Ovary (tissue), 9 donors: ENCODE results near the gene GPR157. TPM values are rescaled to one million over a fixed set of nuclear protein-coding genes. Genes with fewer than 3 reads are reported as not detected.
"Not testable (repeated sequence)": the region's sequence is repeated elsewhere in the genome, so short reads cannot be mapped to it uniquely, and the experiment has no call there.

Experiments used
- DNase-seq, 5 donors: peaks; one replicate each; pipeline ENCODE4 v3.0.0-alpha.2; 2019 to 2020
- H3K27ac ChIP-seq, 2 donors: fragments of 200-600 bp; one replicate each; pipeline versions ENCODE4 v1.5.1 to v1.8.0; 2019 to 2022
- H3K27me3 ChIP-seq: fragments of 200-600 bp; one replicate; pipeline ENCODE4 v1.8.0; 2022
- H3K36me3 ChIP-seq: fragments of 200-600 bp; sonication (generic); one replicate; pipeline ENCODE4 v1.5.1; 2019
- H3K4me1 ChIP-seq: one replicate; pipeline ENCODE4 v1.8.1; 2013; ENCODE audit warnings: mild to moderate bottlenecking, moderate library complexity; ENCODE audit not compliant: insufficient read depth
- H3K4me3 ChIP-seq: fragments of 200-600 bp; sonication (generic); one replicate; pipeline ENCODE4 v1.5.1; 2017
- H3K9me3 ChIP-seq, 2 donors: fragments of 200-600 bp in 1 of 2; sonication (generic) in 1 of 2; one replicate each; pipeline versions ENCODE4 v1.5.1 to v1.8.1; 2013 to 2019; ENCODE audit warnings: mild to moderate bottlenecking in 1 of 2, moderate library complexity in 1 of 2
- CTCF ChIP-seq, 3 donors: fragments of 450-650 bp in 2 of 3; fragments of 200-600 bp in 1 of 3; IDR thresholded peaks; one replicate each; pipeline versions ENCODE4 v1.5.1 to v1.8.0; 2016 to 2022; ENCODE audit warnings: antibody characterized with exemption in 3 of 3, mild to moderate bottlenecking in 1 of 3
- EP300 ChIP-seq: sonication (generic); formaldehyde crosslinking; IDR thresholded peaks from one replicate; pipeline ENCODE4 v1.6.1; 2017; ENCODE audit warnings: antibody characterized with exemption
- POLR2A ChIP-seq: fragments of 450-650 bp; IDR thresholded peaks from one replicate; pipeline ENCODE4 v1.6.1; 2017; ENCODE audit warnings: antibody characterized with exemption, mild to moderate bottlenecking, moderate library complexity
- WGBS, 3 donors: extraction: QIAGEN DNeasy Blood & Tissue Kit in 1 of 3; methylation state at CpG; one replicate each; pipeline versions ENCODE4 v1.1.5 to v1.1.7; 2013 to 2017; 5-methylcytosine and 5-hydroxymethylcytosine counted together
- intact Hi-C, 4 donors: fragments of 100-400 bp; cut with DNase I; formaldehyde crosslinking; loops; one replicate each; pipeline versions ENCODE4 v1.11.0 to v1.15.1; 2022 to 2023
- polyA plus RNA-seq, 2 donors: library from polyadenylated mRNA; stranded (reverse); fragments of 200-250 nt in 1 of 2; fragments of 350-450 nt in 1 of 2; fragmentation: Illumina TruSeq in 1 of 2; extraction: RNeasy Lipid Tissue Mini Kit (QIAGEN cat#74804) in 1 of 2; gene quantifications; one replicate each; pipeline ENCODE4 v1.2.3, GENCODE V29; 2013 to 2014
- total RNA-seq, 7 donors: library from RNA; depleted of rRNA in 2 of 7; stranded (reverse); fragments of >200 nt in 2 of 7; fragmentation: NEBNext Ultra II Directional in 3 of 7; extraction: Animal tissue kit (Norgen Biotek cat#: 25700) in 3 of 7; gene quantifications; one replicate each; pipeline versions ENCODE4 v1.1.0 to v1.2.4, GENCODE V29; 2016 to 2023
- donor health status: DM: no; HTN: no; CAD: no; lungs with moderate emphysema.
- donor health status: DM: no; HTN: no; CAD: no.
- donor health status: Bipolar disorder and iron deficiency.
- donor health status: DM: yes; HTN: yes; CAD: no.
- donor health status: DM: no; HTN: no; CAD: no.
- donor health status: DM: yes; HTN: yes; CAD: no.

GPR157 gene
- total and polyA plus RNA-seq, 9 donors, result 3.1 to 17.8 (median 8.6) TPM

GRCh38 chr1:9146156-9146555, 17.3 kb upstream of the GPR157 start:
- H3K27me3 ChIP-seq, result no peaks in the 10 kb centered on the region
- no peak for DNase-seq
- H3K36me3 ChIP-seq, result no peaks in the 10 kb centered on the region
- no peaks in the 10 kb centered on the region for H3K9me3 ChIP-seq
- TF ChIP-seq CTCF (IDR thresholded peaks at IDR 0.05), result no peak
- TF ChIP-seq POLR2A, result no peak
- TF ChIP-seq EP300, result no peak
- H3K27ac ChIP-seq, result no peak overlapping the region
- 74 to 78% (median 77%) methylated on average over 8 of the region's 8 CpGs for WGBS, 3 donors
- peaks cover 6% of the 10 kb centered on the region for H3K4me1 ChIP-seq
- H3K4me3 ChIP-seq, result no peak overlapping the region
- intact Hi-C loops, result loop anchor here in 1 of 4 donors (5.0 kb wide), 1 partner anchor 46 kb away; no protein-coding TSS in a partner anchor

GRCh38 chr1:9145714-9146113, 16.8 kb upstream of the GPR157 start:
- no peak for DNase-seq
- intact Hi-C loops, result loop anchor here in 1 of 4 donors (5.0 kb wide), 1 partner anchor 47 kb away; no protein-coding TSS in a partner anchor
- Histone ChIP-seq H3K4me3 (no peak overlapping the region), H3K27me3 (no peaks in the 10 kb centered on the region), H3K27ac (no peak overlapping the region), H3K36me3 (no peaks in the 10 kb centered on the region), H3K4me1 (peaks cover 6% of the 10 kb centered on the region), H3K9me3 (no peaks in the 10 kb centered on the region)
- no peak for TF ChIP-seq EP300
- no peak for TF ChIP-seq POLR2A
- TF ChIP-seq CTCF (IDR thresholded peaks at IDR 0.05), result no peak
- WGBS, 3 donors, result 58 to 60% (median 59%) methylated on average over 5 of the region's 5 CpGs

GRCh38 chr1:9145021-9145668, 16.2 kb upstream of the GPR157 start:
- Histone ChIP-seq H3K4me3 (no peak overlapping the region), H3K36me3 (no peaks in the 10 kb centered on the region), H3K9me3 (no peaks in the 10 kb centered on the region), H3K27ac (no peak overlapping the region), H3K4me1 (peaks cover 4% of the 10 kb centered on the region), H3K27me3 (no peaks in the 10 kb centered on the region)
- no peak for TF ChIP-seq CTCF (IDR thresholded peaks at IDR 0.05)
- TF ChIP-seq EP300, result no peak
- TF ChIP-seq POLR2A, result no peak
- WGBS, 3 donors, result 64 to 68% (median 64%) methylated on average over 17 of the region's 17 CpGs
- intact Hi-C loops, result loop anchor here in 1 of 4 donors (5.0 kb wide), 1 partner anchor 47 kb away; no protein-coding TSS in a partner anchor
- DNase-seq, result peak; percentile 48 to 70 (median 63)

GRCh38 chr1:9144494-9144893, 15.6 kb upstream of the GPR157 start:
- not testable (repeated sequence) for DNase-seq, H3K4me1 ChIP-seq, H3K36me3 ChIP-seq, H3K27me3 ChIP-seq, H3K27ac ChIP-seq, H3K4me3 ChIP-seq, H3K9me3 ChIP-seq
- 94 to 97% (median 96%) methylated on average over 7 of the region's 7 CpGs for WGBS, 3 donors
- intact Hi-C loops, result loop anchor here in 2 of 4 donors (5.0 kb wide), 2 partner anchors 53 to 103 kb away; no protein-coding TSS in a partner anchor

- no peak for DNase-seq
- no peaks in the 10 kb centered on the region for H3K36me3 ChIP-seq
- 75 to 80% (median 77%) methylated on average over 7 of the region's 7 CpGs for WGBS, 3 donors
- intact Hi-C loops, result loop anchor here in 2 of 4 donors (5.0 kb wide), 2 partner anchors 54 to 104 kb away; no protein-coding TSS in a partner anchor
- no peak for TF ChIP-seq EP300
- TF ChIP-seq POLR2A, result no peak
- TF ChIP-seq CTCF (IDR thresholded peaks at IDR 0.05), result no peak
- H3K4me3 ChIP-seq, result no peak overlapping the region
- no peaks in the 10 kb centered on the region for H3K4me1 ChIP-seq
- no peak overlapping the region for H3K27ac ChIP-seq
- H3K9me3 ChIP-seq, result no peaks in the 10 kb centered on the region
- no peaks in the 10 kb centered on the region for H3K27me3 ChIP-seq
These were observed 14.3 kb upstream of the GPR157 start for GRCh38 chr1:9143250-9143649.
